Femur (tissue), 1 donor: Measurements from ENCODE around the gene ST7.

Experiments used
- DNase-seq: peaks from one replicate; pipeline ENCODE4 v3.0.0-alpha.2; 2017

The ST7 gene

DNA sequence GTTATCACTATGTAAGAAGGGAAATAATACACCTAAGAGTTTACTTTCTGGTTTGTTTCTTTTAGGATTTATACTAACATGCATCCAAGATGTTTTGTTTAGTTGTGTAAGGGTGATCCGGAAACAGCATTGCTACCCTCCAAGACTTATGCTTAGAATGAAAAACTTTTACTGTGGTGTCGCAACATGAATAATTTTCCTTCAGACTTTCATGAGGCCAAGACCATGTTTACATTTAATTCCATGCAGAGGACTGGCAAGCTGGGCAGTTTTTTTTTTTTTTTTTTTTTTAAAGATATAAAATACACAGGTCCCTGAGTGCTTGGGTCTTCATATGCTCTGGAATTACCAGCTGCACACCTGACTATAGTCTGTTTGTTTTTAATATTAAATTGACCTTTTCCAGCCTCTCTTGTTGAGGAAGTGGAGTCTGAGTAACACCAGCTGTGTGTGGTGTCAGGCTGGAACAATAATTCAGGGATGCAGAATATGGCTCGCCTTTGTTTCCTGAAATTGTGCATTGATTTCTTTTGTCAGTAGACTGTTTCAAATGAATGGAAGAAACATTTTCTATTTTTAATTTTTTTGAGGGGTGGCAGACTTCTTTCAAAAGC is 81.7 kb downstream of the ST7 start:
- no peak for DNase-seq

DNA sequence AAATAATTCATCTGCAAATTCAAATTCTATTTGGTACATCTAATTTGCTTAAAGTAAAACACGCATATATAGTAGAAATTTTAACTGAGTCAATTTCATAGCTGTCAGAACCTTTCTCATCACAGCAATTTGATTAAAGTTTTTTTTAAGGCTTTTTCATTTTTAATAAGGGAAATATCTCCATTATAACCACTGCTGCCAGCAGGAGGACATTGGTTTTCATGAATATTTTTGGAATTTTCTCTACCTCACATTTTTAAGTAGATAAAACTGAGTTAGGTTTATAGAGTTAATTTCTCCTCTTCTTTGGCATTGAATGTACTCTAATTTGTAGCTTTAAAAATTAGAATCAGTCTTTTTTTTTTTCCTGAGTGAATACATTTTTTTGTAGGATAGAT is 82.2 kb downstream of the ST7 start:
- no peak for DNase-seq

DNA sequence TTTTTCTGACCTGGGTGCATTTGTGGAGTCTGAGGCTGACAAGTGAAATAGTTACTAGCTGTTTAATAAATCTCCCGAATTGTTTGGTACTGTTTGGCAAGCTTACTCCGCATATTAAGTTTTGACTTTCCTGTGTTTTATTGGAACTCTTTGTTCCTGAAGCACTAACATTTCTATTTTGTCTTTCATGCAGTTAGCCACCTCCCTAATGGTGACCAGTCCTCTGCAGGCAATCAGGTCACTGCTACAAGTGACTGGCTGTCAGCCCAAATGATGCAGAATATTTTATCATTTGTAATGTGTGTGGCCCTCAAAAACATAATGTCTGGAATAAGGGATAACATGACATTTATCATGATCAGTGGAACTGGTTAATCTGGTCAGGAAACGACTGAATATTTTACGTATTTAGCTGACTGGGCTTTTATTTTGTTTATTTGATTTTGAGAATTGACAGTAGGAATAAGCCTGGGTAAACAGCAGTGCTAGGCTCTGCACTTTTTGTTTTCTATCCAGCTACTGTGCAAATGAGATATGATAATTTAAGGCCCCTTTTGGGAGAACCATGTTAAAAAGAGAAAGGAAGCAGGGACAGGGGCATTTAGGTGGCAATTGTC is 82.9 kb downstream of the ST7 start:
- no peak for DNase-seq

DNA sequence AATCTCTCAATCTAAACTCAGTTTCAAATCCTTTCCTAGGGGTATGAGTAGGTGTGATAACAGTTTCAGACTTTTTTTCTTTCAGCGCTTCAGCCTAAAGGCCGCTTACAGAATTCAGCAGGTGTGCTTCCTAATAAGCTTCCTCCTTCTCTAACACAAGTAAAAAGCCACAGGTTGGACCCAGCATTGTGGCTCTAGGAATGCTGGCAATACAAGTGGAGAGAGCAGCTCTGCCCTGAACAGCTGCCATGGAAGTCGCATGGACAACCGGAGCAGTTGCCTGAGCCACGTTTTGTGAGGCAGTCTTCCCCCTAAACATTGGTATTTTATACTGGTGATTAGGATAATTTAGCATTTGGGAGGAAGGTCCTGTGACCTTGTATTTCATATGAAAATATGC is 83.5 kb downstream of the ST7 start:
- DNase-seq: no peak

DNA sequence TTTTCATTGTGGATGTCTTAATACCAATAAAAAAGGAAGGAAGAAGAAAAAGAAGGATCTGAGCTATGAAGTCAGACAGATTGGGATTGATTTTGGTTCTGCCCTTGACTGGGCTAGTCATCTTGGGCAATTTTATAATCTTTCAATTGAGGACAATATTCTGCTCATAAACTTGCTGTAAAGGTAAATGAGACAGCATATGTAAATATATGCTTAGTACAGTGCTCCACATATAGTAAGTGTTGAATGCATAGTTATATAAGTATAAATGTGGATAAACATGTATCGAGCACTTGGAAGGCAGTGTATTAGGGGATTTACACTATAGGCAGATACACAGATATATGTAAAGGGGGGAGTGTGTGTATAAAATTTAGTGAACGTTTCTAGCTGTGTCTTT is 85.1 kb downstream of the ST7 start:
- no peak for DNase-seq

DNA sequence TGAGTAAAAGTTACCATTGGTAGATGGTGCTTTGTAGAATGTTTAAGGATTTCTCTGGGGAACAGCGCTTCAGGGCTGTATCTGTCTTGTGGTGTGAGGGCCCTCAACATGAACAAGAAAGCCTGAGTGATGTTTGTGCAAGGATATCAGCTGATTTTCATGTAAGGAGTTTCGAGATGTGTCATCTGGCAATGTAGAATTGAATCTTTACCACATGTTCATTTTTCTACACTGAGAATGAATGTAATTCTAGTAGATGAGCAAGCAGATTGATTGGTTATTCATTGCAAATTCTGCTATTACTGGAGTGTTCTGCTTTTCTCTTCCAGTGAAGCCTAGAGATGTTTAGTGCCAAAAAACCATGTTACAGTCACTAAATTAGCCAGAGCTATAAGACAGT is 87.7 kb downstream of the ST7 start:
- DNase-seq: no peak

DNA sequence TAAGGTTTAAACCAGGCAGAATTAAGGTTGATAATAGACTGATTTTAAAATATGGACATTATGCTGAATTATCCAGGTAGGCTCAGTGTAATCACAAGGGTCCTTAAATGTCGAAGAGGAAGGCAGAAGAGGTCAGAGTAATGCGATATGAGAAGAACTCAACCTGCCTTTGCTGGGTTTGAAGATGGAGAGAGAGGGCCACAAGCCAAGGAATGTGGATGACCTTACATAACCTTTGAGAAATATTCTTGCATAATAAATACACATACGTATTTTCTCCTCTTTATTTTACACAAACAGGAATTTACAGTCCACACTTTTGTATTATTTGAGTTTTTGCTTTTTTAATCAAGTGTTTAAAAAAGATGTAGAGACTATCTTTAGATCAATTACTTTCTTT is 88.5 kb downstream of the ST7 start:
- no peak for DNase-seq

DNA sequence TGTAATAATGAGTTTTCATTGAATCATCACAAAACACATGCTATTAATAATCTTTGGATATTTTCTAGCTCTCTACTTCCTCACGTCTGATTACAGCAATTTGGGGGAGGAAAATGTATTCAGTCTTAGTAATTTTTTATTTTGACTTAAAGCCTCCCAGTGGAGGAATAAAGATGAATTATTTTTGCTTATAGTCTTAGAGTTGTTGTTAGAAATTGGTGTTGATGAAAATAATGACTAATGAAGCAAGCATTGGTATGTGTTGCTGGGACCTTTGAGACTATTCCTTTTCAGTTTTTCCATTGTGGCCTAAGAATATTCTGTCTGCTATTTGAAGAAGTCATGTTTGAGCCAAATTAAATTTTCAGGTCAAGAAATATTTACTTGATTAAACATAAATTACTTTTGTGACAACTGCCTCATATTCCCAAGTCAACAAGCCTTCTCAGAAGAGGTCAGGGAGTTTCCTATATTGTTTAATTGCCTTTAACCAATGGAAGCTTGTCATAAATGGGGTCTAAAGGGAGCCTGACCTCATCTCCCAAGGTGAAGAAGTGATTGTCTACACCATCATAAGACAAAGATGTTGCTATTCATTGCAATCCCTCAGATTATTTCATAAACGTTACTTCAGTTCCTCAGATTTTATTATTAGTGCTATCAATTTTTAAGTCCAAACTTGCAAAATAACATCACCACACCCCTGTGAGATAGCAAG is 90.0 kb downstream of the ST7 start:
- DNase-seq: no peak

DNA sequence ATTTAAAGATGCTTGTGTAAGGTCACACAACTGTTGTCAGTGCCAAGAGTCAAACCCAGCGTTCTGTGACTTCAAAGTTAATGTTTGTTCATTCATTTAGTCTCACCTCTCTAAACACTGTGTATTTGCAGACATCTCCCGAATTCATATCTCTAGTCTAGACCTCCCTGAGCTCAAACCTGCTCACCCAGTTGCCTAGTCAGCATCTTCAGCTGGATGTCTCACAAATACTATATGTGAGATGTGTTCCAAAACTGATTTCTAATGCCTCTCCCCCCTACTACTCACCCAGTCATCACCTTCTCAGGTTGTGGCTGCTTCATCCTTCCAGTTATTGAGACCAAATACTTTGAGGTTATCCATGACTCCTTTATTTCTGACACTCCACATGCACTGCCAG is 91.4 kb downstream of the ST7 start:
- no peak for DNase-seq

DNA sequence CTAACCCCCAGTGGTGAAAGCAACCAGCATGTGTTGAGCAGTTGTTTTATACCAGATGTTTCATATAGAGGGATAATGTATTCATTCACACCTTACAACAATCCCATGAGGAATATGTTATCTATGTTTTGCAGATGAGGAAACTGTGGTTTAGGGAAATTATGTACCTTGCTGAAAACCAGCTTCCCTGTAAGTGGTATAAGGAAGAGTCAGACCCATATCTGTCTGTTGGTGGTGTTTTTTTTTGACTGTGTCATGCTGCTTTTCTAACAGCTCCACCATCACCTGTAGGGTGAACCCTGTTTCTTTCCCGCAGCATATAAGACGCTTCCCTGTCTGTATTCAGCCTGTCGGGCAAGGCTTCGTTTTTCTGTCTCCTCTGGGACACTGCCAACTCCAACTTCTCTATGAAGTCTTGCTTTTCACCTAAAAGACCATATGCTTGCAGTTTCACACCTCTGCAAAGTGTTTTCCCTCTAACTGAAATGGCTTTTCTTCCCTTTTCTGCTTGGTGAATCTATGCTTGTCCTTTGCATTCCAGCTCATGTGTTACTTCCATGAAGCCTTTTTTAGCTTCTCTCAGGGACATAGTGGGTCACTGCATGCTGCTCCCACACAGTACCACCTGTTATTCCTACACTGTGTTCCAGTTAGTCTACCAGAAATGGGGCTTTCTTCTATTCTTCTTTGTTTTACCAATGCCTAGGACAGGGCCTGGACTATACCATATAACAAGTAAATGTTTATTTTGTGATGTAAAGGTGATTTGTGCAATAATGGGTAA is 92.8 kb downstream of the ST7 start:
- no peak for DNase-seq

DNA sequence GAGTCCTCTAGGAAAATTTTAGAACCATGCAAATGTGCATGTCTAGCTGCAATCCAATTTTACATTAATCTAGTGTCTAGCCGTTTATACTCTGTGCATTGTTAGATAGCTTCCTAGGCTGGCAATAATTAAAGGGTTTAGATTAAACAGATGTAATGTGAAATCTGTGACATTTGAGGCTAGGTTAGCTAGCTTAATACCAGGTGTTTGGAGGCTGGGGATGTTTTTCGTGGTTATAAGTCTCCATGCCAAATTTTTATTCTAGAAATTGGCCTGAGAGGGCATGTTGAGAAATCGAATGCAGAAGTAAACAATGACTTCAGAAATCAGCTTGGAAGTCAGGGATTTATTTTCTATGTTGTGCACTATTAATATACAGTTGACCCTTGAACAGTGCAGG is 94.2 kb downstream of the ST7 start:
- no peak for DNase-seq

DNA sequence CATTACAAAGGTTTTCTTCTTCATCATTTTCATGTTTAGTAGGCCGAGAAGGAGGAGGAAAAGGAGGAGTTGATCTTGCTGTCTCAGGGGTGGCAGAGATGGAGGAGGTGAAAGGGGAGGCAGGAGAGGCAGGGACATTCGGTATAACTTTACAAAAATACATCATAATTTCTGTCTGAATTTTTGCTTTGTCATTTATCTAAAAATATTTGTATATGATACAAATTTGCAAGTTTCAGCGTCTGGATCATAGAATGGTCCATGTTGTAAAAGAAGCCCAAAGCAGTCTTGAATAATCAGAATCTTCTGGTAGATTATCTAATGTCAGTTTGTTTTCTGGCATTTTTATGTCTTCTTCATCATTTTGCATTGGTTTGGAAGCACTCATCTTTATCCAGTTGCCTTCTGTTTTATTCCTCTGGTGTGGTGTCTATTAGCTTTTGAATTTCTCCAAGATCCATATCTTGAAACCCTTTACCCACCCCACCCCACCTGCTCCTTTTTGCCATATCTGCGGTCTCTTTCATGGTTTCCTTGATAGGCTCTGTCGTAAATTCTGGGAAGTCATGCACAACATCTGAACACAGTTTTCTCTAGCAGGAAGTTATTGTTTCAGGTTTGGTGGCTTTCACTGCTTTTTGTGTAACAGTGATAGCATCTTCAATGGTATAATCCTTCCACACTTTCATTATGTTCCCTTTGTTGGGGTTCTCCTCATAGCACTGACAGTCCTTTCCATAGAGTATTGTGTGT is 95.0 kb downstream of the ST7 start:
- DNase-seq: no peak

DNA sequence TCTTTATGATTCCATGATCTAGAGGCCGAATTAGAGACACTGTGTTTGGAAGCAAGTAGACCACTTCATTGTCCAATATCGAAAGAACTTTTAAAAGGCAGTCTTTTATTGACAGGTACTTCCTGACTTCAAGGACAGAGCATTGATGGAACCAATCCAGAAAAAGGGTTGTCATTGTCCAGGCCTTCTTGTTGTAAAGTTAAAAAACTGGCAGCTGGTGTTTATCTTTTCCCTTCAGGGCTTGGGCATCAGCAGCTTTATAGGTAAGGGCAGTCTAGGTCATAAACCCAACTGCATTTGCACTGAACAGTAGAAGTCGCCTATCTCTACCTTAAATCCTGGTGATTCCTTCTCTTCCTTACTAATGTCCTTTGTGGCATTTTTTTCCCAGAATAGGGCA is 95.6 kb downstream of the ST7 start:
- DNase-seq: no peak

DNA sequence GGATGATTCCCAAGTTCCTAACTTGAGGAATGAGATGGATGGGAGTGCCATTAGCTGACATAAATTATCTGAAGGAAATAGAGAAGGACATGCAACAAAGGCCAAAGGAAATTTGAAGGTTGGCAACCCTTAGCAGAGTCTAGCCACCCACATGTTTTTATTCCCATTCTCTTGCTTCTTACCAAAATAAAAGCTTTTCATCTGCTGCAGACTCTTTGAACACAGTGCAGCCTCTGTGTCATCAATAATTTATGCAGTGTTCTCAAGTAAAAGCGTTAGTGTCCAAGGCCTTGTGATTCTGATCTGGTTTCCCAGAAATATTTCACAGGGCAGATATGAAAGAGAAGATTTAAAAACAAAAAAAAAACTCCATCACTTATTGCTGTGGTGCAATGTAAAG is 98.5 kb downstream of the ST7 start:
- no peak for DNase-seq

DNA sequence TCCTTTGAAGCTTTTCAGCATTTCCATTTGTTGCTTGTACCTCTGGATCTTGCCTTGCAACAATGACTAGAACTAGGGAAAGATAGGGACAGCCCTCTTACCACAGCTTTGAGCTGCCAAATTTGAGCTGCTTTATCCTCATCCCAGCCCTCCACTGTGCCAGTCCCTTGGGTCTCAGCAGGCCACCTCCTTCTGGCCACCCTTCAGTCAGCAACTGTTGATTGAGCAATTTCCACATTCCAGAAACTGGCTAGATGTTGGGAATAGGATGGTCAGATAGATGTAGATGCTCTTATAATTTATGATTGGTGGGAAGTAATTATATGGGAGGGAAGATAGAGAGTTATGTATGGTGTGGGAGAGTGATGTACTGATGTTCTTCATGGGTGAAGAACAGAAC is 100.1 kb downstream of the ST7 start:
- DNase-seq: no peak

DNA sequence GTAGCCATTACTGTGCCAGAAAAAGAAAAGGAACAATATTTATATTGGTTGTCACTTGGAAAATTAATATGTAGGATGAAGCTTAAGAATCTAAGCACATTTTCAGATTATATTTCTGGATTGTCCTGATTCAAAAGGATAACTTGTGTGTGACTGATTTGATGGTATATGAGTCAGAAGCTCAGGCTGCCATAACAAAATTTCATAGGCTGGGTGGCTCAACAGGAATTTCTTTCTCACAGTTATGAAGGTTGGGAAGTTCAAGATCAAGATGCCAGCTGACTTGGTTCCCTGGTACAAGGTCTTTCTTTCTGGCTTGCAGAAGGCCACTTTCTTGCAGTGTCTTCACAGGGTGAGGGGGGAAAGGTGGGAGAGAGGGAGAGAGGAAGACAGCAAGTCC is 108.5 kb downstream of the ST7 start:
- DNase-seq: no peak

DNA sequence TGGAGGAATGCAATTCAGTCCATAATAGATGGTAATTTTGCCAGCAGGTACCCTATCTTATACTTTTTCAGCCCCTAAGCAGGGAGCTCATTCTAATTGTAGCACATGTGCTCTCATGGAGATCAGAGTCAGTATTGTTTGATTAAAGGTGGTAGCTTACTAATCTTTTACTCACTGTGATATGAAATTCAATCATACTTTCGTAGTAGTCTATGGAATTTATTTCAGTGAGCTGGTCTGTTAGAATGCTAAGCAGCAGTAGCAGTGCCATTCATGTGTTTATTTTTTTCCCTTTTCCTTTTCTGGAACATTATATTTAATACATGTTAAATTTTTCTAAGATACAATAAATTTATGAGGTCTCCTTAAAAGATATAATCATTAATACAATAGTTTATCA is 109.0 kb downstream of the ST7 start:
- DNase-seq: no peak

DNA sequence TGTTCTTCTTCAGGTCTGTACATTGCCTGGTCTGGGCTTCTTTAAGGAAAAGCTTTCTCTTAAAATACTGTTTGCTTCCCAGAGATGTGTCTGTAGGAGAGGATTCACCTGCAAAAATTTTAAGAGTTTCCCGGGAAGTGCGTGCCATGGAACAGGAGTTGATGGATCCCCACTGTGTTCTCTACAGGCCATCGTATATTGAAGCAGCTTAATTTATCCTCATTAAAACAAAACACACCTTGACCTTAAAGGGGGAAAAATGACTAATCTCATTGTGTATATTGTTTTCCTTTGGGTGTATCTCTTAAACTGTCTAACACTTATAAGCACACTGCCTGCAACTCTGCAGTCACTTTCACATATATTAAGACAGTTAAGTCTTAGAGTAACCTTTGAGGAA is 111.4 kb downstream of the ST7 start:
- DNase-seq: no peak

DNA sequence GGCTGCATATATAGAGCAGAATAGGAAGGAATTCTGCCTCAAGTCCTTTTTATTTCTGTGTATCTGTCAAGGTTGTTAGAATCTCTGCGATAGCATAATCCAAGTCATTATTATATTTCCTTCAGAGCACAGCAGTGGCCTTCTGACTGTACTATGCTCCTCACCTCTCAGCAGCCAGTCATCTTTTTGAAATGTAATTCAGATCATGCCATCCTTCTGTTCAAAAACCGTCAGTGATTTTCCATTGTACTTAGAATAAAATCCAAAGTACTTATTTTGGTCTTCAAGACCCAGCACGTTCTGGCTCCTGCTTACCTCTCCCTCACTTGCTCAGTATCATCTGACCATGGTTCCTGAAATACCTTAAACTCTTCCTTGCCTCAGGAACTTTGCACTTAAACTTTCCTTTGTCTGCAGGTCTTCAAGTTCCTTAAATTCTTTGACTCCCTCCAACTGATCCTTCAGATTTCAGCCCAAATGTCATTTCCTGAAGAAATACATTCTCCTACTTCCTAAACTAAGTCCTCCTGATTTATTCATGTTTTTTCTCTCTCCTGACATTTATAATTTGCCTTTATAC is 112.4 kb downstream of the ST7 start:
- DNase-seq: no peak

DNA sequence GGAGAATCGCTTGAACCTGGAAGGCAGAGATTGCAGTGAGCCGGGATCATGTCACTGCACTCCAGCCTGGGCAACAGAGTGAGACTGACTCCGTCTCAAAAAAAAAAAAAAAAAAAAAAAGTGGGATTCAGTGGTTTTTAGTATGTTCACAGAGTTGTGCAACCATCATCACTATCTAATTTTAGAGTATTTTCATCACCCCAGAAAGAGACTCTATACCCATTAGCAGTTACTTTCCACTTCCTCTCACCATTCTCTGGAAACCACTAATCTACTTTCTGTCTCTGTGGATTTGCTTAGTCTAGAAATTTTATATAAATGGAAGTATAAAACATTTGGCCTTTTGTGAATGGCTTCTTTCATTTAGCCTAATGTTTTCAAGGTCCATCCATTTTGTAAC is 113.4 kb downstream of the ST7 start:
- DNase-seq: no peak

DNA sequence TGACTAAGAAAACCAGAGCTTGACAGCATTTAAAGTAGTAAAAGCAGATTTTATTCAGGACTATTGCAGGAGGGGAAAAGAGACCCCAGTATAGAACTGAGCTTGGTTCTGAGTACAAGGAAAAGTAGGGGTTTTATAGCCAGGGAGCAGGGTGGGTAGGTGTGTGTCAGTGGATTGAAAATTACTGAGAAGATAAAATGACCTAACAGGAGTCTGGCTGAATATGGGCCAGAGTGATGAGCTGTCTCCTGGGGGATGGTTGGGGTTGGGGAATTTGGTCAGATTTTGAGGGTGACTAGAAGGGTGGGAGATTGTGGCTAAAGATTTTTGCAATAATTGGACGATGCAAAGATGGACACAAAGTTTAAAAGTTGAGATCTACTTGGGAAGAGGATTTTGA is 114.0 kb downstream of the ST7 start:
- no peak for DNase-seq

DNA sequence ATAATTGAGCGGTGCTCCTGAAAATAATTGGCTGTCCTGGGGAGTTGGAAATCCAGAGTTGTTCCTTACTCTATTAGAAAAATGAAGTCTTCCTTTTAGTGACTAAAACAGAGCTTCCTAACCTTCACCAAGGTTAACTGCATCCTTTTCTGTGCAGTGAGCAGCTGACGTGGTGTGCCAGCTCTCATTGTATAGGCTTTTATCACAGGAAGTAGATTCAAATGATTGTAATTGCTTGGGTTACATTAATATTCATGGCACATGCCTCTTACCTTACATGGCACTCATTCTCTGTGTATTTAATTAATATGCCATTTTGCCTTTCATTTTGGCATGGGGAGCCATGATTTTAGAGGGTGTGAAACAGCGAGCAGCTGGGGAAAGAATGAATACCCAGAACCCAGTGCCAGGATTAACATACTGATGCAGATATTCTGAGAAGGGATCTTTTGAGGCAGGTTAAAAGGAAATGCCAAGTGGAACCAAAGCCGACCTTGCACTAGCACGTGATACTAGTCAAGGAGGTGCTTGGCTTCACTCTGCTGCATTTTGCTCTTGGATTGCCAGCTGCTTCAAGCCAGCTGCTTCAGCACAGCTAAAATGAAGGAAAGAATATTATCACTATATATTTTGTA is 115.3 kb downstream of the ST7 start:
- DNase-seq: no peak
